ENCODE measurements around the gene ITGA8.

Gene ITGA8

GRCh38 chr10:15703944-15704580, 15.7 kb downstream of the ITGA8 start:
- TF ChIP-seq JUND (IDR thresholded peaks at IDR 0.05; ENCODE audit: low read depth): no peak
- in situ Hi-C loops (cut with HindIII; ENCODE audit: low pct_unique_long_range_greater_than_20kb, low sequenced_read_pairs): no loop called here
- no peak for DNase-seq (ENCODE audit: low read depth in 1 of 2, low spot score in 1 of 2)

GRCh38 chr10:15703151-15703880, 16.4 kb downstream of the ITGA8 start:
- TF ChIP-seq JUND (IDR thresholded peaks at IDR 0.05; ENCODE audit: low read depth): no peak
- no peak for DNase-seq (ENCODE audit: low read depth in 1 of 2, low spot score in 1 of 2)
- in situ Hi-C loops (cut with HindIII; ENCODE audit: low pct_unique_long_range_greater_than_20kb, low sequenced_read_pairs): no loop called here

GRCh38 chr10:15700078-15700674, 19.5 kb downstream of the ITGA8 start:
- TF ChIP-seq JUND (IDR thresholded peaks at IDR 0.05; ENCODE audit: low read depth): no peak
- no peak for DNase-seq (ENCODE audit: low read depth in 1 of 2, low spot score in 1 of 2)
- in situ Hi-C loops (cut with HindIII; ENCODE audit: low pct_unique_long_range_greater_than_20kb, low sequenced_read_pairs): no loop called here

GRCh38 chr10:15695852-15696251, 23.9 kb downstream of the ITGA8 start:
- DNase-seq (ENCODE audit: low read depth in 1 of 2, low spot score in 1 of 2): no peak
- in situ Hi-C loops (cut with HindIII; ENCODE audit: low pct_unique_long_range_greater_than_20kb, low sequenced_read_pairs): no loop called here
- TF ChIP-seq JUND (IDR thresholded peaks at IDR 0.05; ENCODE audit: low read depth): no peak

GRCh38 chr10:15690031-15690430, 29.7 kb downstream of the ITGA8 start:
- in situ Hi-C loops (cut with HindIII; ENCODE audit: low pct_unique_long_range_greater_than_20kb, low sequenced_read_pairs): no loop called here
- no peak for TF ChIP-seq JUND (IDR thresholded peaks at IDR 0.05; ENCODE audit: low read depth)
- DNase-seq (ENCODE audit: low read depth in 1 of 2, low spot score in 1 of 2): no peak

- in situ Hi-C loops (cut with HindIII; ENCODE audit: low pct_unique_long_range_greater_than_20kb, low sequenced_read_pairs): no loop called here
- DNase-seq (ENCODE audit: low read depth in 1 of 2, low spot score in 1 of 2): no peak
- TF ChIP-seq JUND (IDR thresholded peaks at IDR 0.05; ENCODE audit: low read depth): no peak
Measured at GRCh38 chr10:15684768-15685167, 35.0 kb downstream of the ITGA8 start.

GRCh38 chr10:15681076-15681475, 38.6 kb downstream of the ITGA8 start:
- no peak for DNase-seq (ENCODE audit: low read depth in 1 of 2, low spot score in 1 of 2)
- no peak for TF ChIP-seq JUND (IDR thresholded peaks at IDR 0.05; ENCODE audit: low read depth)
- in situ Hi-C loops (cut with HindIII; ENCODE audit: low pct_unique_long_range_greater_than_20kb, low sequenced_read_pairs): no loop called here

- no peak for DNase-seq (ENCODE audit: low read depth in 1 of 2, low spot score in 1 of 2)
- in situ Hi-C loops (cut with HindIII; ENCODE audit: low pct_unique_long_range_greater_than_20kb, low sequenced_read_pairs): no loop called here
- no peak for TF ChIP-seq JUND (IDR thresholded peaks at IDR 0.05; ENCODE audit: low read depth)
Measured at GRCh38 chr10:15678851-15679250, 40.9 kb downstream of the ITGA8 start.

- in situ Hi-C loops (cut with HindIII; ENCODE audit: low pct_unique_long_range_greater_than_20kb, low sequenced_read_pairs): no loop called here
- DNase-seq (ENCODE audit: low read depth in 1 of 2, low spot score in 1 of 2): no peak
- no peak for TF ChIP-seq JUND (IDR thresholded peaks at IDR 0.05; ENCODE audit: low read depth)
Measured at GRCh38 chr10:15672469-15672868, 47.3 kb downstream of the ITGA8 start.

- no peak for TF ChIP-seq JUND (IDR thresholded peaks at IDR 0.05; ENCODE audit: low read depth)
- DNase-seq (ENCODE audit: low read depth in 1 of 2, low spot score in 1 of 2): no peak
- in situ Hi-C loops (cut with HindIII; ENCODE audit: low pct_unique_long_range_greater_than_20kb, low sequenced_read_pairs): no loop called here
Measured at GRCh38 chr10:15670880-15671279, 48.8 kb downstream of the ITGA8 start.

GRCh38 chr10:15661574-15661973, 58.1 kb downstream of the ITGA8 start:
- TF ChIP-seq JUND (IDR thresholded peaks at IDR 0.05; ENCODE audit: low read depth): no peak
- in situ Hi-C loops (cut with HindIII; ENCODE audit: low pct_unique_long_range_greater_than_20kb, low sequenced_read_pairs): no loop called here
- no peak for DNase-seq (ENCODE audit: low read depth in 1 of 2, low spot score in 1 of 2)

GRCh38 chr10:15660990-15661389, 58.7 kb downstream of the ITGA8 start:
- no peak for TF ChIP-seq JUND (IDR thresholded peaks at IDR 0.05; ENCODE audit: low read depth)
- no peak for DNase-seq (ENCODE audit: low read depth in 1 of 2, low spot score in 1 of 2)
- in situ Hi-C loops (cut with HindIII; ENCODE audit: low pct_unique_long_range_greater_than_20kb, low sequenced_read_pairs): no loop called here

- DNase-seq (ENCODE audit: low read depth in 1 of 2, low spot score in 1 of 2): no peak
- in situ Hi-C loops (cut with HindIII; ENCODE audit: low pct_unique_long_range_greater_than_20kb, low sequenced_read_pairs): no loop called here
- no peak for TF ChIP-seq JUND (IDR thresholded peaks at IDR 0.05; ENCODE audit: low read depth)
Measured at GRCh38 chr10:15658069-15658702, 61.5 kb downstream of the ITGA8 start.
